NOMO-1 (cell line): Measurements from ENCODE around the gene EDRF1.
A peak's percentile ranks its signal among the peaks of the same experiment; 100 is the strongest.
"Not testable (repeated sequence)": the region's sequence is repeated elsewhere in the genome, so short reads cannot be mapped to it uniquely, and the experiment has no call there.

ENCODE experiments used
- DNase-seq, 2 experiments: peaks; one replicate each; lab custom pipeline; 2025; ENCODE audit not compliant: unreplicated experiment in 2 of 2; lab: John Stamatoyannopoulos, UW

The EDRF1 gene, protein sequence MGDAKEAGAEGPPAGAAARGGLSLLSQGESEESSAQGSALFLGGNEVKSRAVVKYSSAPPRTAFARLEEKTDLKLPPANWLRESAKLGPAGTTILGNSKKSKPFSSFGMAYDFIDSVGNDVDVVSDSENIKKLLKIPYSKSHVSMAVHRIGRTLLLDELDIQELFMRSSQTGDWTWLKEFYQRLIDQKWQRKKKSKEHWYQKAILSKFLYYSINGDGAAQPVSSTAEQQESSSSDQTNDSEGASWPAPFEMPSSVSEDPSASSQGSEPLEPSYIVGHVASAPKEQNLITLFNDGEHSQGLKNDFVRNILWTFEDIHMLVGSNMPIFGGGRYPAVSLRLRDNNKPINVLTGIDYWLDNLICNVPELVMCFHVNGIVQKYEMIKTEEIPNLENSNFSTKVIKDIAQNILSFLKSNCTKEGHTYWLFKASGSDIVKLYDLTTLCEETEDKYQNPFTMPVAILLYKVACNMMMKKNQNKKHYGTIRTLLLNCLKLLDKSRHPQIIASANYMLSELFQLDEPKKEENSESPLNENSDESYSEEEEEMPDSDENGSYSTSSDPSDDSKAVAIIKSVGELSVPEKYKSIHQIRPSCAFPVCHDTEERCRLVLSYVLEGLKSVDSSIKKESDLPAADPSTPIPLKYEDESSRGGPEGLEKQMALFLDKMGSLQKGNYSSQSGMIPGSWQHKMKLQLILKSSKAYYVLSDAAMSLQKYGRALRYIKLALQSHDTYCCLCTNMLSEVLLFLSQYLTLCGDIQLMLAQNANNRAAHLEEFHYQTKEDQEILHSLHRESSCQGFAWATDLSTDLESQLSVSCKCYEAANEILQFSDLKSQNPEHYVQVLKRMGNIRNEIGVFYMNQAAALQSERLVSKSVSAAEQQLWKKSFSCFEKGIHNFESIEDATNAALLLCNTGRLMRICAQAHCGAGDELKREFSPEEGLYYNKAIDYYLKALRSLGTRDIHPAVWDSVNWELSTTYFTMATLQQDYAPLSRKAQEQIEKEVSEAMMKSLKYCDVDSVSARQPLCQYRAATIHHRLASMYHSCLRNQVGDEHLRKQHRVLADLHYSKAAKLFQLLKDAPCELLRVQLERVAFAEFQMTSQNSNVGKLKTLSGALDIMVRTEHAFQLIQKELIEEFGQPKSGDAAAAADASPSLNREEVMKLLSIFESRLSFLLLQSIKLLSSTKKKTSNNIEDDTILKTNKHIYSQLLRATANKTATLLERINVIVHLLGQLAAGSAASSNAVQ

DNA sequence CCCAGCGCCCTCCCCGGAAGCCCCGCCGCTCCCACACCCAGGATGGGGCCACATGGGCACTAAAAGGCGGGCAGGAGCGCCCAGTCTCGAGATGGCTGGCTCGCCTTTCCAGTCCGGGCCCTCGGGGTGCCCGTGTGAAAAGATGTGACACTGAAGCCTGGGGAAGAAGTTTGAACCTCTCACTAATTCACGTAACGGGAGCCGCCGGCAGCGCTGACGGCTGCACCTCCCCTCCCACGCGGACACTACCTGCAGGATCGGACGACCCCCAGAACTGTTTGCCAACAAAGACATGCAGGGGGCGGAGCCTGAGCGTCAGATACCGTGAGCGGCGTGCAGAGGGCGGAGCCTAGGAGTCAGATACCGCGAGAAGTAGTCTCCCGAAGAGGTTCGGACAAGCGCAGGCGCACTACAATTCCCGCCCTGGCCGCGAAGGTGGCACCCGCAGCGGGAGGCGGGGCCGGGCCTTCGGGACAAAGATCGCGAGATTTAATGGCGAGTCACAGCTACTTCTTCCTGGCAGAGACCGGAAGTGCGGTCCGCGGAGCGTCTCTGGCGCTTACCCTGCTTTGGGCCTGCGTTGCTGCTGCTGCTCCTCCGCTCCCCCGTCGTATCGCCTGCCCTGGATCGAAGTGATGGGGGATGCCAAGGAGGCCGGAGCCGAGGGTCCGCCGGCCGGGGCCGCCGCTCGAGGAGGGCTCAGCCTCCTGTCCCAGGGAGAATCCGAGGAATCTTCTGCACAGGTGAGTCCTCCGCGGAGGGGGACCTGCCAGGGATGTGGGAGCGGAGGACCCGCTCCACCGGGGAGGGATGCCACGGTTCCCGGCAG is at the start of gene EDRF1:
Gene EDRF1 (plus strand): TSS at position 537 of the 829 bp plus-strand sequence. CDS start 99 bp downstream, at position 636.
- DNase-seq = peak; percentile 96 to 98

GRCh38 chr10:125672884-125673283 is 46.6 kb upstream of the EDRF1 start:
- no peak for DNase-seq

DNA sequence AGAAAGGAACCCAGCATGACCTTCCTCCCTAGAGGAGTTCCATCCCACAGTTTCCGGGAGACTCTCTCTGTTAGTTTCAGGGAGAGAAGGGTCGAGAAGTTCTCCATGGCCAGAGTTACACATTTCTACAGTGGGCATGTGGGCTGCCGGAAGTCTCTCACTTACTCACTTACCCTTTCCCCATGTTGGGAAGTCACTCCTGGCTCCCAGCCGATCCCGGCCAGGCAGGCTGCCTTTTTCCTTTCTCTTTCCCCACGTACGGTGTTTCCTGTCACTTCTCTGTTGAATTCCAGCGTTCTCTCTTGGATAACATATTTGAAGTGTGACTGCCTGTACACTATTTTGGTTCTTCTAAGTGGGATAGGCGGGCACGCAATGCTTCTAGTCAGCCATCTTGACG is 40.1 kb upstream of the EDRF1 start:
- no peak for DNase-seq

GRCh38 chr10:125683063-125683462 is 36.4 kb upstream of the EDRF1 start, which contains the start of gene TEX36:
TSS of gene TEX36 (minus strand) at chr10:125683163. CDS start at chr10:125682989, 174 bp downstream.
- no peak for DNase-seq

DNA sequence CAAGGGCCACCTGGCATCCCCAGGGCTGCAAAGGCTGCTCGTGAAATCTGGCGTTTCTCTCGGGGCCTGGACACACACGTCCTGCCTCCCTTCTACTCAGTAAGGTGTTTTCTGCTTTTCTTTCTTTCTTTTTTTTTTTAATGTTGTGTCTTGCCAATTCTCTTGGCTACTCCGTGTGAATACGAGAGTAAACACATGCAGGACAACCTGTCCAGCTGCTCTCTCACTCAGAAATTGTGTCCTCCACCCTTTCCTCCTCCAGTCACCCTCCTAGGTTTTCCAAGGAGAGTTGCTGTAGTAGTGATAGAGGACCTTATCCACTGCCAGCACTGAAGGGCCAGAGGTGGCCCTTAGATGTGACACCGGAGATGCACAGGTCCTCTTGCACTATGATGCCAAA is 35.7 kb upstream of the EDRF1 start:
- no peak for DNase-seq

GRCh38 chr10:125684581-125684980 is 34.9 kb upstream of the EDRF1 start:
- no peak for DNase-seq

GRCh38 chr10:125687507-125688185 is 31.9 kb upstream of the EDRF1 start:
- DNase-seq = no peak

DNA sequence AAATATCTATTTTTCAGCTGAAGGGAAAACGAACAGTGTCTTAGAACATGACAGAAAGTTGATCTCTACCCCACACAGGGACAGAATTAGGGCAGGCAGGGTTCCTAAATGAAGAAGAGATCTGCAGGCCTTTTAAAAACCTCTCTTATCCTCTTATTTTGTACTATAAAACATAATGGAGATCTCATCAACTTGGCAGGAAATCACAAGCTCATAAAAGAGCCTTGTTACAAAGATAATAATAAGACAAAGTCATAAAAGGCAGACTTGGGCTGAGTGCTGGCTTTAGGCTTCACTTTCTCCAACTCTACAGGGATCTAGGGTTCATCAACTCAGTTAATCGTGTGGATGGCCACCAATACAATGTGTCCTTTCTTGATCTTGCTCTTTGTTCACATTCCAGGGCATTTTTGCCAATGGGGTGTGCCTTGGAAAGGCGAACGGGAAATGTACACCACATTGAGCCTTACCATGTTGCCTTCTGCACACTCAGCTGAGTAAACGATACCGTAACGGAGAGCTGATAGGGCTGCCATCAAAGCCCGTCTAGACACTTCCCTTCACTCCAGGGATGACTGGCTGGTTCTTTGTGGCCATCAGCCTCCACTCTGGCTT is 29.4 kb upstream of the EDRF1 start:
- no peak for DNase-seq

GRCh38 chr10:125691160-125691981 is 28.1 kb upstream of the EDRF1 start:
- DNase-seq = no peak

DNA sequence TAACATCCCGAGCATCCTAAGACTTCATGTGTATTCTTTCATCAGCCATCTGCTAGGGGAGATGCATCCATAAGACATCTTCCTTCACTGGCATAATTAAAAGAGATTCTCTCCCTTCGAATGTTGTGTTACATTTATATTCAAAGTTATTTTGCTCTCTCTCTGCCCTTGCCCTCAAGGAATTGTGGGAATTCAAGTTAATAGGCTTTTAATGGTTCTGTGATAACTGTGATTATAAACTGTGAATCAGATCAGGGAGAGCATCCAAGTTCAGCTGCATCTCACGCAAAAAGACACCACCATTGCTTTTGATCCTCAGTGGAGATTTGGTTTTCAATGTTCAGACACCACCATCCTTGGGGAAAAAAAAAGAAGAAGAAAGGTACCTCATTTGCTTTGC is 27.3 kb upstream of the EDRF1 start:
- no peak for DNase-seq

- no peak for DNase-seq
These were observed 26.6 kb upstream of the EDRF1 start for GRCh38 chr10:125692601-125693523.

- DNase-seq = no peak
These were observed 26.0 kb upstream of the EDRF1 start for GRCh38 chr10:125693524-125693847.

- no peak for DNase-seq
These were observed 24.6 kb upstream of the EDRF1 start for GRCh38 chr10:125694883-125695282.

GRCh38 chr10:125696884-125697283 is 22.6 kb upstream of the EDRF1 start:
- not testable (repeated sequence) for DNase-seq

DNA sequence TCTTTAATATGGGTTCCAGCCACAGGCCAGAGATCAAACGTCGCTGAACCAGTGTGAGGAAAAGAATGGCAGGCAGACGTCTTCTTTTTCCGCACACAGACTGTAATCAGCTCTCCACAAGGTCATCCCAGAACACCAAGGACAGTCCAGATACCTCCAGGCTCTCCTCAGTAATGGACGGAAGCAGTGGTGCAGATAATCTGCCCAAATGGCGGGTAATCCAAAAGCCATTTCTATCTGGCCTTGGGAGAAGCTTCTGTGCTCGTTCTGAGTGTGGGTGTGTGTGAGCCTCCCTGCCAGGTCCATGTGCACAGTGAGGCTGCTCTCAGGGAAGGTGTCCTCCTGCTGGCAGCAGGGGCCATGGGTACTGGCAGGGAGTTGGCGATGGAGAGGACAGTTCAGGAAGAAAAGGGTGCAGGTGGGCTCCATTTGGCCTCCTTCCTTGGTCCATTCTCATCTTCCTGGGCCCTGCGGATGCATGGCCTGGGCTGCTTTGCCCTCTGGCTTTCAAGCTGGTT is 21.0 kb upstream of the EDRF1 start:
- DNase-seq = no peak

DNA sequence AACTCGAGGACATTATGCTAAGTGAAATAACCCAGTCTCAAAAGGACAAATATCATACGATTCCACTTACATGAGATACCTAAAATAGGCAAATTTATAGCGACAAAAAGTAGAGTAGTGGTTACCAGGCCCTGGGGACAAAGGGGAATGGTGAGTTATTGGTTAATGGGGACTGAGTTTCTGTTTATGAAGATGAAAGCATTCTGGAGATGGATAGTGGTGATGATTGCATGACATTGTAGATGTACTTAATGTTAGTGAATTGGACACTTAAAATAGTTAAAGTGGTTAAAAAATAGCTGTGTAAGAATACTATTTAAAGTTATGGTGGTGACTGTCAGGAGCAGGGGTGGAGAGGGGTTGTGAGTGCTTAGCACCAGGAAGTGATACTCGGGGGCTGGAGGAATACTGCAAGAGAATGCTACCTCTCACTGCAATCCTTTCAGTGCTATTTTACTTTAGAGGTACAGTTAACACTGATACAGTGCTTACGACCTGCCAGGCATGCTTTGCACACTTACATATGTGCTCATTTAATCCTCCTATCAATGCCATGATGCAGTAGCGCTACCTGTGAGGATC is 19.9 kb upstream of the EDRF1 start:
- no peak for DNase-seq
